ENCODE results near the gene KIAA1549.
"Not testable (repeated sequence)": the region's sequence is repeated elsewhere in the genome, so short reads cannot be mapped to it uniquely, and the experiment has no call there.

KIAA1549 gene

GRCh38 chr7:138845711-138846110, 135.5 kb downstream of the KIAA1549 start:
- no peak for DNase-seq

GRCh38 chr7:138843632-138844580, 137.3 kb downstream of the KIAA1549 start:
- no peak for DNase-seq

GRCh38 chr7:138842111-138842510, 139.1 kb downstream of the KIAA1549 start:
- DNase-seq = peak; percentile 45

- DNase-seq = no peak
Measured at GRCh38 chr7:138838166-138838565, 143.0 kb downstream of the KIAA1549 start.

GRCh38 chr7:138837627-138838026, 143.6 kb downstream of the KIAA1549 start:
- no peak for DNase-seq

GRCh38 chr7:138835087-138835486, 146.1 kb downstream of the KIAA1549 start:
- DNase-seq = no peak

GRCh38 chr7:138834583-138834982, 146.6 kb downstream of the KIAA1549 start:
- no peak for DNase-seq

- no peak for DNase-seq
Measured at GRCh38 chr7:138833596-138833995, 147.6 kb downstream of the KIAA1549 start.

- no peak for DNase-seq
Measured at GRCh38 chr7:138832966-138833365, 148.2 kb downstream of the KIAA1549 start.

- DNase-seq = no peak
Measured at GRCh38 chr7:138829335-138829734, 151.9 kb downstream of the KIAA1549 start.

GRCh38 chr7:138828302-138828701, 152.9 kb downstream of the KIAA1549 start:
- no peak for DNase-seq

GRCh38 chr7:138825049-138825721, 156.0 kb downstream of the KIAA1549 start:
- no peak for DNase-seq

GRCh38 chr7:138822867-138823535, 158.2 kb downstream of the KIAA1549 start:
- DNase-seq = no peak

GRCh38 chr7:138821912-138822311, 159.3 kb downstream of the KIAA1549 start:
- no peak for DNase-seq

- no peak for DNase-seq
Measured at GRCh38 chr7:138819625-138820024, 161.6 kb downstream of the KIAA1549 start.

- no peak for DNase-seq
Measured at GRCh38 chr7:138816650-138817049, 164.5 kb downstream of the KIAA1549 start.

- DNase-seq = no peak
Measured at GRCh38 chr7:138814816-138815332, 166.3 kb downstream of the KIAA1549 start.

- DNase-seq = no peak
Measured at GRCh38 chr7:138813945-138814344, 167.2 kb downstream of the KIAA1549 start.

GRCh38 chr7:138811327-138811726, 169.9 kb downstream of the KIAA1549 start:
- not testable (repeated sequence) for DNase-seq

GRCh38 chr7:138809346-138809745, 171.8 kb downstream of the KIAA1549 start:
- DNase-seq = no peak

- DNase-seq = no peak
Measured at GRCh38 chr7:138804618-138805017, 176.6 kb downstream of the KIAA1549 start.

- DNase-seq = no peak
Measured at GRCh38 chr7:138802706-138803105, 178.5 kb downstream of the KIAA1549 start.

GRCh38 chr7:138801256-138801655, 179.9 kb downstream of the KIAA1549 start:
- DNase-seq = no peak

Data from amniotic stem cell (primary cell).